SU-DHL-6 (cell line): Measurements from ENCODE around the gene MED31.

Source experiments
- H2AFZ ChIP-seq: fragments of 200-600 bp; sonication (generic); 2 replicates; pipeline ENCODE4 v1.6.1; 2014; ENCODE audit warnings: low read depth, mild to moderate bottlenecking, moderate library complexity, mixed read lengths, antibody characterized with exemption, low read length; ENCODE audit not compliant: severe bottlenecking
- H3F3A ChIP-seq: fragments of 200-600 bp; shearing (Covaris generic); 2 replicates; pipeline ENCODE4 v1.6.0; 2016; ENCODE audit warnings: antibody characterized with exemption, mild to moderate bottlenecking; ENCODE audit not compliant: insufficient read depth
- H3K27ac ChIP-seq: fragments of 200-600 bp; sonication (generic); 2 replicates; pipeline ENCODE4 v1.5.1; 2016; ENCODE audit warnings: low read depth, mild to moderate bottlenecking, low read length, moderate library complexity, mixed read lengths
- H3K27me3 ChIP-seq: fragments of 200-600 bp; sonication (generic), shearing (Covaris generic); 2 replicates; pipeline ENCODE4 v1.6.0; 2014; ENCODE audit warnings: mild to moderate bottlenecking, low read length
- H3K36me3 ChIP-seq: fragments of 200-600 bp; sonication (generic); 2 replicates; pipeline ENCODE4 v1.6.1; 2014; ENCODE audit warnings: mild to moderate bottlenecking, low read length, mixed read lengths
- H3K4me2 ChIP-seq: fragments of 300-600, 200-600 bp; shearing (Covaris generic), sonication (generic); 2 replicates; pipeline ENCODE4 v1.6.0; 2014; ENCODE audit warnings: low read length, low read depth, mild to moderate bottlenecking; ENCODE audit not compliant: poor library complexity, severe bottlenecking
- H3K4me3 ChIP-seq: fragments of 200-600 bp; sonication (generic); 2 replicates; pipeline ENCODE4 v1.5.1; 2014; ENCODE audit warnings: antibody characterized with exemption, low read length, mild to moderate bottlenecking, mixed read lengths; ENCODE audit not compliant: insufficient read depth, poor library complexity, severe bottlenecking
- H3K79me2 ChIP-seq: fragments of 200-600 bp; sonication (generic); 2 replicates; pipeline ENCODE4 v1.6.1; 2014; ENCODE audit warnings: mild to moderate bottlenecking, low read length, moderate library complexity; ENCODE audit not compliant: insufficient read depth
- H3K9ac ChIP-seq: fragments of 200-600 bp; sonication (generic); 2 replicates; pipeline ENCODE4 v1.7.0; 2014; ENCODE audit warnings: mild to moderate bottlenecking, low read length
- H3K9me2 ChIP-seq: fragments of 200-600 bp; sonication (generic); replicated peaks from 2 replicates; pipeline ENCODE4 v1.6.1; 2014; ENCODE audit warnings: low read length; ENCODE audit not compliant: insufficient read depth
- H3K9me3 ChIP-seq: fragments of 200-600 bp; sonication (generic); 2 replicates; pipeline ENCODE4 v1.6.1; 2014; ENCODE audit warnings: low read length, mixed read lengths; ENCODE audit not compliant: insufficient read depth
- H4K20me1 ChIP-seq: fragments of 200-600 bp; sonication (generic); 2 replicates; pipeline ENCODE4 v1.6.1; 2014; ENCODE audit warnings: low read depth, mild to moderate bottlenecking, antibody characterized with exemption, low read length, moderate library complexity, mixed read lengths
- CTCF ChIP-seq: fragments of 200-600 bp; sonication (generic); IDR thresholded peaks from one replicate; pipeline ENCODE4 v1.5.1; 2017; ENCODE audit warnings: antibody characterized with exemption, mild to moderate bottlenecking, low read length, moderate library complexity; ENCODE audit not compliant: insufficient read depth, poor library complexity, severe bottlenecking
- EZH2phosphoT487 ChIP-seq: fragments of 200-600 bp; sonication (generic), shearing (Covaris generic); conservative IDR thresholded peaks from 2 replicates; pipeline ENCODE4 v1.6.1; 2018; ENCODE audit warnings: mild to moderate bottlenecking, antibody characterized with exemption, low read length, moderate library complexity, mixed read lengths

The MED31 gene

GRCh38 chr17:6627019-6627418 is 24.4 kb downstream of the MED31 start:
- Histone ChIP-seq H3K27me3 (no peaks in the 10 kb centered on the region), H3K79me2 (no peaks in the 10 kb centered on the region), H3K9me2 (no peaks in the 10 kb centered on the region), H3F3A (no peaks in the 10 kb centered on the region), H3K4me3 (no peak overlapping the region), H3K27ac (no peak overlapping the region), H4K20me1 (no peaks in the 10 kb centered on the region), H2AFZ (no peak overlapping the region), H3K9me3 (no peaks in the 10 kb centered on the region), H3K36me3 (no peaks in the 10 kb centered on the region), H3K9ac (no peak overlapping the region), H3K4me2 (no peak overlapping the region)
- no peak for TF ChIP-seq EZH2phosphoT487
- TF ChIP-seq CTCF: no peak

GRCh38 chr17:6626616-6627015 is 24.8 kb downstream of the MED31 start:
- TF ChIP-seq EZH2phosphoT487: no peak
- TF ChIP-seq CTCF: no peak
- H3K36me3 ChIP-seq: no peaks in the 10 kb centered on the region
- no peak overlapping the region for H3K4me3 ChIP-seq

GRCh38 chr17:6623941-6624340 is 27.5 kb downstream of the MED31 start:
- Histone ChIP-seq H3K4me2 (no peak overlapping the region), H3K4me3 (no peak overlapping the region), H3K9me3 (no peaks in the 10 kb centered on the region), H4K20me1 (no peaks in the 10 kb centered on the region), H3K9ac (no peak overlapping the region), H3K79me2 (no peaks in the 10 kb centered on the region), H3K36me3 (no peaks in the 10 kb centered on the region; the same call in 1 of the 2 replicates), H2AFZ (no peak overlapping the region), H3K9me2 (no peaks in the 10 kb centered on the region), H3K27me3 (no peaks in the 10 kb centered on the region), H3F3A (no peaks in the 10 kb centered on the region), H3K27ac (no peak overlapping the region)
- TF ChIP-seq CTCF: no peak
- TF ChIP-seq EZH2phosphoT487: no peak

More at GRCh38 chr17:6626616-6627015, 24.8 kb downstream of the MED31 start:
- no peaks in the 10 kb centered on the region for H3K9me3 ChIP-seq
- no peak overlapping the region for H3K9ac ChIP-seq
- no peaks in the 10 kb centered on the region for H3K79me2 ChIP-seq
- no peak overlapping the region for H3K27ac ChIP-seq
- no peak overlapping the region for H2AFZ ChIP-seq
- H3K9me2 ChIP-seq: no peaks in the 10 kb centered on the region
- no peak overlapping the region for H3K4me2 ChIP-seq
- H3F3A ChIP-seq: no peaks in the 10 kb centered on the region
- no peaks in the 10 kb centered on the region for H3K27me3 ChIP-seq
- H4K20me1 ChIP-seq: no peaks in the 10 kb centered on the region

GRCh38 chr17:6611231-6611630 is 40.2 kb downstream of the MED31 start:
- H3K36me3 ChIP-seq: peaks cover 9% of the 10 kb centered on the region; the same call in 1 of the 2 replicates

More at GRCh38 chr17:6611231-6611630, 40.2 kb downstream of the MED31 start:
- Histone ChIP-seq H3K4me2 (no peak overlapping the region), H3K27me3 (no peaks in the 10 kb centered on the region), H3K79me2 (0 out of 2 replicates have a peak, but pooled peaks cover 3% of the 10 kb centered on the region), H3F3A (no peaks in the 10 kb centered on the region), H4K20me1 (no peaks in the 10 kb centered on the region), H2AFZ (no peak overlapping the region), H3K9me3 (no peaks in the 10 kb centered on the region), H3K9ac (no peak overlapping the region), H3K4me3 (no peak overlapping the region), H3K27ac (no peak overlapping the region), H3K9me2 (no peaks in the 10 kb centered on the region)
- no peak for TF ChIP-seq EZH2phosphoT487
- TF ChIP-seq CTCF: no peak
